A549 (cell line): ENCODE results near the gene NR2E1. TPM values are rescaled to one million over a fixed set of nuclear protein-coding genes. Genes with fewer than 3 reads are reported as not detected.

Source experiments
- ATAC-seq, 2 experiments: fragments of 200-7000 bp in 1 of 2; fragments of >200 bp in 1 of 2; cut with Nextera tagmentation in 1 of 2; cut with Tn5 transposase in 1 of 2; 3 replicates each; pipeline versions ENCODE4 v1.8.0 to v1.9.1; 2018 to 2020; ENCODE audit warnings: mild to moderate bottlenecking in 1 of 2, moderate library complexity in 1 of 2
- CTCF ChIA-PET: fragments of 300-600 bp; sonication (Branson Sonifier 250); formaldehyde crosslinking; extraction: SDS; loops from one replicate; lab custom pipeline; 2021; ENCODE audit warnings: antibody characterized with exemption, inconsistent platforms; lab: Yijun Ruan, JAX
- POLR2A ChIA-PET: fragments of 350-600 bp; formaldehyde crosslinking; extraction: SDS; loops from one replicate; lab custom pipeline; 2021; ENCODE audit warnings: antibody characterized with exemption, inconsistent platforms; lab: Yijun Ruan, JAX
- DNase-seq, 2 experiments: peaks; one replicate each; pipeline versions ENCODE4 v3.0.0 to v3.0.0-alpha.2; 2011 to 2016; ENCODE audit warnings: low read depth in 1 of 2, low spot score in 1 of 2
- FAIRE-seq: peaks from 2 replicates; lab custom pipeline; 2011; peaks lifted over from hg19 to GRCh38; lab: Jason Lieb, UNC
- H3K27ac ChIP-seq, 2 experiments: fragments of >200 bp; sonication (Bioruptor Twin); formaldehyde crosslinking; 3 replicates each; pipeline ENCODE4 v1.5.1; 2016 to 2017
- H3K4me1 ChIP-seq: fragments of >200 bp; sonication (Bioruptor Twin); formaldehyde crosslinking; 3 replicates; pipeline ENCODE4 v1.6.1; 2016
- H3K4me2 ChIP-seq: fragments of >200 bp; sonication (Bioruptor Twin); formaldehyde crosslinking; 3 replicates; pipeline ENCODE4 v1.6.1; 2016
- H3K4me3 ChIP-seq: fragments of >200 bp; sonication (Bioruptor Twin); formaldehyde crosslinking; 3 replicates; pipeline ENCODE4 v1.5.1; 2016
- H3K9me3 ChIP-seq: fragments of >200 bp; sonication (Bioruptor Twin); formaldehyde crosslinking; 3 replicates; pipeline ENCODE4 v1.6.1; 2016
- BCL3 ChIP-seq: fragments of >200 bp; sonication (Bioruptor Twin); formaldehyde crosslinking; IDR thresholded peaks from 3 replicates; pipeline ENCODE4 v1.6.1; 2016
- BHLHE40 ChIP-seq: IDR thresholded peaks from 2 replicates; pipeline ENCODE4 v1.6.1; 2012; ENCODE audit warnings: low read depth, low read length, inconsistent platforms
- CBX2 ChIP-seq: fragments of 200-600 bp; sonication (generic); IDR thresholded peaks from 2 replicates; pipeline ENCODE4 v1.6.1; 2016; ENCODE audit warnings: low read depth, mild to moderate bottlenecking, borderline replicate concordance
- CHD2 ChIP-seq: fragments of 150-350 bp; IDR thresholded peaks from 2 replicates; pipeline ENCODE4 v1.6.1; 2014; ENCODE audit warnings: low read length; ENCODE audit not compliant: partially characterized antibody
- EHMT2 ChIP-seq: fragments of 200-600 bp; sonication (generic); IDR thresholded peaks from 2 replicates; pipeline ENCODE4 v1.6.1; 2016; ENCODE audit warnings: antibody characterized with exemption, low read depth, mild to moderate bottlenecking, moderate library complexity
- FOXS1 ChIP-seq: fragments of 250-450 bp; sonication (Bioruptor Pico); IDR thresholded peaks from 2 replicates; pipeline ENCODE4 v1.5.0; 2020; ENCODE audit warnings: mild to moderate bottlenecking, moderate library complexity
- HDAC2 ChIP-seq: fragments of 200-600 bp; sonication (generic); IDR thresholded peaks from 2 replicates; pipeline ENCODE4 v1.6.1; 2016
- HMGXB4 ChIP-seq: fragments of 250-450 bp; sonication (Bioruptor Pico); IDR thresholded peaks from 2 replicates; pipeline ENCODE4 v1.5.0; 2021; ENCODE audit warnings: mild to moderate bottlenecking, moderate library complexity, borderline replicate concordance
- HOXB5 ChIP-seq: fragments of 250-450 bp; sonication (Bioruptor Pico); IDR thresholded peaks from 2 replicates; pipeline ENCODE4 v1.5.0; 2020; ENCODE audit warnings: mild to moderate bottlenecking, moderate library complexity
- JUNB ChIP-seq: fragments of >200 bp; sonication (Bioruptor Twin); formaldehyde crosslinking; IDR thresholded peaks from 2 replicates; pipeline ENCODE4 v1.6.1; 2016
- MAX ChIP-seq: IDR thresholded peaks from 2 replicates; pipeline ENCODE4 v1.6.1; 2012
- MAZ ChIP-seq: fragments of 150-350 bp; IDR thresholded peaks from 2 replicates; pipeline ENCODE4 v1.6.1; 2014; ENCODE audit warnings: antibody characterized with exemption, low read depth, low read length, borderline replicate concordance
- MYC ChIP-seq: IDR thresholded peaks from 2 replicates; pipeline ENCODE4 v1.6.1; 2012; ENCODE audit warnings: mild to moderate bottlenecking, inconsistent platforms, low read length, improper control_type of control experiment, borderline replicate concordance
- NPAS2 ChIP-seq: fragments of 250-450 bp; sonication (Bioruptor Pico); IDR thresholded peaks from 2 replicates; pipeline ENCODE4 v1.8.0; 2022; ENCODE audit warnings: mild to moderate bottlenecking, moderate library complexity, borderline replicate concordance
- RAD21 ChIP-seq, 2 experiments: fragments of >200 bp in 1 of 2; sonication (Bioruptor Twin) in 1 of 2; formaldehyde crosslinking in 1 of 2; IDR thresholded peaks in 1 of 2; conservative IDR thresholded peaks in 1 of 2; 2 replicates in 1 of 2; 3 replicates in 1 of 2; pipeline ENCODE4 v1.6.1; 2012 to 2018; ENCODE audit warnings: inconsistent platforms in 1 of 2
- RCOR1 ChIP-seq: fragments of 150-350 bp; IDR thresholded peaks from 2 replicates; pipeline ENCODE4 v1.6.1; 2014; ENCODE audit warnings: antibody characterized with exemption, low read length, low read depth
- REST ChIP-seq: fragments of 200-600 bp; sonication (generic); IDR thresholded peaks from 2 replicates; pipeline ENCODE4 v1.6.1; 2016; ENCODE audit warnings: antibody characterized with exemption, mild to moderate bottlenecking, moderate library complexity
- RFX5 ChIP-seq: fragments of 450-650 bp; IDR thresholded peaks from 2 replicates; pipeline ENCODE4 v1.7.1; 2014; ENCODE audit warnings: antibody characterized with exemption, mild to moderate bottlenecking, moderate library complexity
- RNF2 ChIP-seq: fragments of 200-600 bp; sonication (generic); IDR thresholded peaks from 2 replicates; pipeline ENCODE4 v1.6.1; 2016; ENCODE audit warnings: low read depth, mild to moderate bottlenecking, antibody characterized with exemption, moderate library complexity, borderline replicate concordance
- SREBF2 ChIP-seq: fragments of 450-650 bp; IDR thresholded peaks from 2 replicates; pipeline ENCODE4 v1.6.1; 2014; ENCODE audit warnings: mild to moderate bottlenecking, moderate library complexity
- TP53 ChIP-seq: fragments of 250-450 bp; sonication (Bioruptor Pico); IDR thresholded peaks from 2 replicates; pipeline ENCODE4 v1.5.0; 2021; ENCODE audit warnings: mild to moderate bottlenecking, moderate library complexity
- ZFP36 ChIP-seq: fragments of 450-650 bp; IDR thresholded peaks from 2 replicates; pipeline ENCODE4 v1.6.1; 2014; ENCODE audit warnings: borderline replicate concordance; ENCODE audit not compliant: partially characterized antibody
- ZNF302 ChIP-seq: fragments of 250-450 bp; sonication (Bioruptor Pico); IDR thresholded peaks from 2 replicates; pipeline ENCODE4 v1.9.0; 2021; ENCODE audit warnings: inconsistent platforms, mild to moderate bottlenecking, moderate library complexity
- WGBS: methylation state at CpG from one replicate; pipeline ENCODE4 v1.1.6; 2017; ENCODE audit errors: missing lambda C conversion rate; 5-methylcytosine and 5-hydroxymethylcytosine counted together
- polyA plus RNA-seq, 4 experiments: library from polyadenylated mRNA; depleted of rRNA in 3 of 4; stranded (reverse); fragments of >200 nt; fragmentation: RNase III in 1 of 4; extraction: RNeasy Plus Mini Kit Qiagen cat#74134 plus additional on column Dnase treatment in 1 of 4; gene quantifications; 2 replicates in 3 of 4; 3 replicates in 1 of 4; pipeline ENCODE4 v1.2.3, GENCODE V29; 2011 to 2017
- TF ChIP-seq, protein P1 (sequence below): fragments of >200 bp; sonication (Bioruptor Twin); formaldehyde crosslinking; IDR thresholded peaks from 3 replicates; pipeline ENCODE4 v1.5.1; 2016
- TF ChIP-seq, protein P2 (sequence below): fragments of 150-350 bp; IDR thresholded peaks from 2 replicates; pipeline ENCODE4 v1.6.1; 2014; ENCODE audit warnings: low read depth, mild to moderate bottlenecking, low read length

Gene NR2E1
- polyA plus RNA-seq, 2 of the 4 experiments (the other 2 are of a cell fraction), result 0.03 TPM; not detected in 1

DNA sequence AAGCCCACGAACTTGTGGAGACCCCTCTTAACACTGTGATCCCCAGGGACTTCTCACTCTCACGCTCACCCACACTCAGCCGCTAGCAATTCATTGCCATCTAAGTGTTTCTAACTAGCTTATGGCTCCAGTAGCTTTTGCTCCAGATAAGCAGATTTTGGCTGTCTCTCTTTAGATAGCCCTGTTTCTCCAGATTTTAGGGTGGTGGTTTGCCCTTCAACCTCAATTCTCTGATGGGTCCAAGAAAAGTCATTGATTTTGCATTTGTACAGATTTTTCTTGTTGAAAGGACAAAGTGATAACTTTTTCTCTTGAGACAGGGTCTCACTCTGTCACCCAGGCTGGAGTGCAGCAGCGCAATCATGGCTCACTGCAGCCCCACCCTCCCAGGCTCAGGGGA lies 41.2 kb downstream of the NR2E1 start:
- Histone ChIP-seq H3K4me2 (no peak overlapping the region), H3K4me3 (no peak overlapping the region), H3K27ac (no peak overlapping the region), H3K9me3 (no peaks in the 10 kb centered on the region), H3K4me1 (no peaks in the 10 kb centered on the region; the same call in 2 of the 3 replicates)
- TF ChIP-seq, protein P1, sequence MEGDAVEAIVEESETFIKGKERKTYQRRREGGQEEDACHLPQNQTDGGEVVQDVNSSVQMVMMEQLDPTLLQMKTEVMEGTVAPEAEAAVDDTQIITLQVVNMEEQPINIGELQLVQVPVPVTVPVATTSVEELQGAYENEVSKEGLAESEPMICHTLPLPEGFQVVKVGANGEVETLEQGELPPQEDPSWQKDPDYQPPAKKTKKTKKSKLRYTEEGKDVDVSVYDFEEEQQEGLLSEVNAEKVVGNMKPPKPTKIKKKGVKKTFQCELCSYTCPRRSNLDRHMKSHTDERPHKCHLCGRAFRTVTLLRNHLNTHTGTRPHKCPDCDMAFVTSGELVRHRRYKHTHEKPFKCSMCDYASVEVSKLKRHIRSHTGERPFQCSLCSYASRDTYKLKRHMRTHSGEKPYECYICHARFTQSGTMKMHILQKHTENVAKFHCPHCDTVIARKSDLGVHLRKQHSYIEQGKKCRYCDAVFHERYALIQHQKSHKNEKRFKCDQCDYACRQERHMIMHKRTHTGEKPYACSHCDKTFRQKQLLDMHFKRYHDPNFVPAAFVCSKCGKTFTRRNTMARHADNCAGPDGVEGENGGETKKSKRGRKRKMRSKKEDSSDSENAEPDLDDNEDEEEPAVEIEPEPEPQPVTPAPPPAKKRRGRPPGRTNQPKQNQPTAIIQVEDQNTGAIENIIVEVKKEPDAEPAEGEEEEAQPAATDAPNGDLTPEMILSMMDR, result no peak
- no peak for TF ChIP-seq HMGXB4
- 87% methylated on average over 4 of the region's 4 CpGs for WGBS
- FAIRE-seq, result no peak
- no peak for DNase-seq
- CTCF ChIA-PET, result no interaction called here
- POLR2A ChIA-PET, result no interaction called here
- no peak for ATAC-seq

DNA sequence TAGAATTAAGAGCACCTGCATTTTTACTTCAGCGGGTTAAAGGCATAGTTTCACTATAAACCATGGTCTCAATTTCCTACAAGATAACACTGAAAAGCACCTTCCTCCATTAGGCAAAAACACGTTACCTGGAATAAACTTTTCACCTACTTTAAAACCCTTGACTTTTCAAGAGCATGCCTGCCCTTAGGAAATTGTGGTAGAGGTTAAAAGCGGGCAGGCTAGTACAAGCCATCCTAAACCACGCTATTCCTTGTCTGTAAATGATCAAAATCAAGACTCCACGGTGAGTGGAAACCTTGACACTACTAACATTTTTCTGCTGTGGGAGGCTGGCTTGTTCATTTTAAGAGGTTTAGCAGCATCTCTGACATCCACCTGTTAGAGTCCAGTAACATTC lies 43.9 kb downstream of the NR2E1 start:
- CTCF ChIA-PET, result no interaction called here
- no peaks in the 10 kb centered on the region for H3K4me1 ChIP-seq
- no peak for DNase-seq

GRCh38 chr6:108210556-108210955 lies 44.7 kb downstream of the NR2E1 start:
- WGBS, result 100% methylated on average over 2 of the region's 2 CpGs
- POLR2A ChIA-PET, result no interaction called here
- CTCF ChIA-PET, result no interaction called here
- H3K4me3 ChIP-seq, result no peak overlapping the region
- H3K27ac ChIP-seq, result no peak overlapping the region
- no peak for ATAC-seq
- no peaks in the 10 kb centered on the region for H3K4me1 ChIP-seq
- H3K4me2 ChIP-seq, result no peak overlapping the region
- no peak for FAIRE-seq
- H3K9me3 ChIP-seq, result no peaks in the 10 kb centered on the region
- no peak for DNase-seq
- TF ChIP-seq MAZ, result no peak
- no peak for TF ChIP-seq BCL3
- no peak for TF ChIP-seq CHD2
- no peak for TF ChIP-seq MAX
- TF ChIP-seq, protein P2, sequence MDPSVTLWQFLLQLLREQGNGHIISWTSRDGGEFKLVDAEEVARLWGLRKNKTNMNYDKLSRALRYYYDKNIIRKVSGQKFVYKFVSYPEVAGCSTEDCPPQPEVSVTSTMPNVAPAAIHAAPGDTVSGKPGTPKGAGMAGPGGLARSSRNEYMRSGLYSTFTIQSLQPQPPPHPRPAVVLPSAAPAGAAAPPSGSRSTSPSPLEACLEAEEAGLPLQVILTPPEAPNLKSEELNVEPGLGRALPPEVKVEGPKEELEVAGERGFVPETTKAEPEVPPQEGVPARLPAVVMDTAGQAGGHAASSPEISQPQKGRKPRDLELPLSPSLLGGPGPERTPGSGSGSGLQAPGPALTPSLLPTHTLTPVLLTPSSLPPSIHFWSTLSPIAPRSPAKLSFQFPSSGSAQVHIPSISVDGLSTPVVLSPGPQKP, result no peak
- no peak for TF ChIP-seq NPAS2 (CRISPR knock-in tag)

More for the DNA sequence above, 43.9 kb downstream of the NR2E1 start:
- no peak overlapping the region for H3K4me2 ChIP-seq
- no peak for ATAC-seq
- FAIRE-seq, result no peak
- no peak overlapping the region for H3K4me3 ChIP-seq
- TF ChIP-seq JUNB, result no peak
- TF ChIP-seq SREBF2, result no peak
- TF ChIP-seq ZFP36, result no peak
- TF ChIP-seq RNF2, result no peak
- TF ChIP-seq BHLHE40, result no peak
- TF ChIP-seq HOXB5 (CRISPR knock-in tag), result no peak
- TF ChIP-seq RFX5, result no peak
- no peak for TF ChIP-seq MAX
- no peak for TF ChIP-seq HDAC2
- no peak for TF ChIP-seq FOXS1 (CRISPR knock-in tag)
- no peak for TF ChIP-seq EHMT2
- no peak for TF ChIP-seq REST
- no peak for TF ChIP-seq RAD21 (conservative IDR thresholded peaks at IDR 0.05 in 1 of 2, IDR thresholded peaks at IDR 0.05 in 1 of 2)
- TF ChIP-seq TP53 (CRISPR knock-in tag), result no peak
- TF ChIP-seq RCOR1, result no peak
- TF ChIP-seq MYC, result no peak
- TF ChIP-seq ZNF302, result no peak
- TF ChIP-seq CBX2, result no peak
- no peak overlapping the region for H3K27ac ChIP-seq
- no peaks in the 10 kb centered on the region for H3K9me3 ChIP-seq
- POLR2A ChIA-PET, result no interaction called here
- WGBS, result 95% methylated on average over 5 of the region's 5 CpGs
